GM21360 (cell line): ENCODE results near the gene UVSSA.
"Not testable (repeated sequence)": the region's sequence is repeated elsewhere in the genome, so short reads cannot be mapped to it uniquely, and the experiment has no call there.

Source experiments
- ATAC-seq: cut with Tn5 transposase; IDR thresholded peaks from one replicate; pipeline ENCODE4 v1.9.1; 2021; ENCODE audit warnings: mild to moderate bottlenecking, moderate library complexity; ENCODE audit not compliant: unreplicated experiment

Gene UVSSA

GRCh38 chr4:1315836-1316536 lies 31.0 kb upstream of the UVSSA start:
- no peak for ATAC-seq

GRCh38 chr4:1316537-1317168 lies 30.4 kb upstream of the UVSSA start:
- ATAC-seq, result no peak

- ATAC-seq, result no peak
Observed at GRCh38 chr4:1317177-1318045, 29.6 kb upstream of the UVSSA start.

GRCh38 chr4:1318046-1318375 lies 29.0 kb upstream of the UVSSA start:
- no peak for ATAC-seq

GRCh38 chr4:1318488-1319213 lies 28.4 kb upstream of the UVSSA start:
- ATAC-seq, result no peak

GRCh38 chr4:1321486-1321885 lies 25.5 kb upstream of the UVSSA start:
- no peak for ATAC-seq

GRCh38 chr4:1321946-1322650 lies 24.9 kb upstream of the UVSSA start:
- ATAC-seq, result no peak

GRCh38 chr4:1323280-1323634 lies 23.8 kb upstream of the UVSSA start:
- no peak for ATAC-seq

GRCh38 chr4:1323635-1324442 lies 23.2 kb upstream of the UVSSA start:
- ATAC-seq, result no peak

GRCh38 chr4:1324443-1325175 lies 22.4 kb upstream of the UVSSA start:
- ATAC-seq, result not testable (repeated sequence)

GRCh38 chr4:1325176-1325480 lies 21.9 kb upstream of the UVSSA start:
- ATAC-seq, result no peak

- no peak for ATAC-seq
Observed at GRCh38 chr4:1325681-1326635, 21.1 kb upstream of the UVSSA start.

GRCh38 chr4:1326751-1327525 lies 20.1 kb upstream of the UVSSA start:
- no peak for ATAC-seq

- ATAC-seq, result no peak
Observed at GRCh38 chr4:1327526-1328266, 19.3 kb upstream of the UVSSA start.

GRCh38 chr4:1328267-1329155 lies 18.5 kb upstream of the UVSSA start:
- no peak for ATAC-seq
